Endothelial cell of umbilical vein (primary cell): Measurements from ENCODE around the gene SLC25A44.

Source experiments
- EZH2 ChIP-seq: IDR thresholded peaks from 2 replicates; pipeline ENCODE4 v1.6.1; 2012; ENCODE audit warnings: borderline replicate concordance, low read depth, mild to moderate bottlenecking, moderate library complexity, low read length, inconsistent platforms; ENCODE audit not compliant: severe bottlenecking
- MAX ChIP-seq: IDR thresholded peaks from 2 replicates; pipeline ENCODE4 v1.6.1; 2011; ENCODE audit not compliant: insufficient read depth, insufficient read length
- POLR2A ChIP-seq: IDR thresholded peaks from 2 replicates; pipeline ENCODE4 v1.6.1; 2012; ENCODE audit warnings: low read depth, mild to moderate bottlenecking, control low read depth, low read length
- POLR2AphosphoS5 ChIP-seq: IDR thresholded peaks from 2 replicates; pipeline ENCODE4 v1.6.1; 2012; ENCODE audit warnings: low read depth, mild to moderate bottlenecking, control low read depth, low read length, moderate library complexity; ENCODE audit not compliant: insufficient read depth
- TF ChIP-seq, protein P1 (sequence below), 2 donors: IDR thresholded peaks; 1 replicate in 1 of 2; 2 replicates in 1 of 2; pipeline ENCODE4 v1.5.1; 2011; ENCODE audit warnings: low read length in 2 of 2, mild to moderate bottlenecking in 2 of 2, moderate library complexity in 2 of 2, control low read depth in 1 of 2, inconsistent platforms in 1 of 2, low read depth in 1 of 2; ENCODE audit not compliant: insufficient read depth in 1 of 2; ENCODE audit errors: extremely low read depth in 1 of 2

GRCh38 chr1:156193488-156194299 is at the start of gene SLC25A44:
- TF ChIP-seq, protein P1, sequence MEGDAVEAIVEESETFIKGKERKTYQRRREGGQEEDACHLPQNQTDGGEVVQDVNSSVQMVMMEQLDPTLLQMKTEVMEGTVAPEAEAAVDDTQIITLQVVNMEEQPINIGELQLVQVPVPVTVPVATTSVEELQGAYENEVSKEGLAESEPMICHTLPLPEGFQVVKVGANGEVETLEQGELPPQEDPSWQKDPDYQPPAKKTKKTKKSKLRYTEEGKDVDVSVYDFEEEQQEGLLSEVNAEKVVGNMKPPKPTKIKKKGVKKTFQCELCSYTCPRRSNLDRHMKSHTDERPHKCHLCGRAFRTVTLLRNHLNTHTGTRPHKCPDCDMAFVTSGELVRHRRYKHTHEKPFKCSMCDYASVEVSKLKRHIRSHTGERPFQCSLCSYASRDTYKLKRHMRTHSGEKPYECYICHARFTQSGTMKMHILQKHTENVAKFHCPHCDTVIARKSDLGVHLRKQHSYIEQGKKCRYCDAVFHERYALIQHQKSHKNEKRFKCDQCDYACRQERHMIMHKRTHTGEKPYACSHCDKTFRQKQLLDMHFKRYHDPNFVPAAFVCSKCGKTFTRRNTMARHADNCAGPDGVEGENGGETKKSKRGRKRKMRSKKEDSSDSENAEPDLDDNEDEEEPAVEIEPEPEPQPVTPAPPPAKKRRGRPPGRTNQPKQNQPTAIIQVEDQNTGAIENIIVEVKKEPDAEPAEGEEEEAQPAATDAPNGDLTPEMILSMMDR (IDR thresholded peaks at IDR 0.05; ENCODE audit: extremely low read depth in 1 of 2, insufficient read depth in 1 of 2, low read depth in 1 of 2, low read length in 2 of 2), result peak; percentile 27 to 53
- TF ChIP-seq POLR2A (peak; percentile 85), POLR2AphosphoS5 (peak; percentile 85), EZH2 (no peak), MAX (no peak)
